BE2C (cell line): ENCODE results near the gene TMEM80.

ENCODE experiments used
- DNase-seq: peaks from one replicate; pipeline ENCODE4 v3.0.0-alpha.2; 2020
- H3K27me3 ChIP-seq: fragments of 250-450 bp; sonication (Bioruptor Pico); 2 replicates; pipeline ENCODE4 v1.5.1; 2020; ENCODE audit warnings: mild to moderate bottlenecking
- H3K36me3 ChIP-seq: fragments of 250-450 bp; sonication (Bioruptor Pico); 2 replicates; pipeline ENCODE4 v1.5.1; 2020; ENCODE audit warnings: mild to moderate bottlenecking
- H3K4me1 ChIP-seq: fragments of 250-450 bp; sonication (Bioruptor Pico); 2 replicates; pipeline ENCODE4 v1.5.1; 2020
- H3K4me3 ChIP-seq: 2 replicates; pipeline ENCODE4 v1.5.1; 2011; ENCODE audit warnings: low read depth, low read length
- H3K9me3 ChIP-seq: fragments of 250-450 bp; sonication (Bioruptor Pico); 2 replicates; pipeline ENCODE4 v1.5.1; 2020
- CTCF ChIP-seq: IDR thresholded peaks from 2 replicates; pipeline ENCODE4 v1.5.1; 2012; ENCODE audit warnings: mild to moderate bottlenecking, low read depth, low read length

The TMEM80 gene

GRCh38 chr11:721247-721740 lies 25.7 kb downstream of the TMEM80 start:
- TF ChIP-seq CTCF = no peak
- H3K4me3 ChIP-seq = no peak overlapping the region

GRCh38 chr11:721741-722345 lies 26.2 kb downstream of the TMEM80 start:
- Histone ChIP-seq H3K27me3 (peaks cover 52% of the 10 kb centered on the region), H3K4me3 (no peak overlapping the region), H3K9me3 (no peaks in the 10 kb centered on the region), H3K4me1 (no peaks in the 10 kb centered on the region), H3K36me3 (no peaks in the 10 kb centered on the region)
- DNase-seq = no peak
- TF ChIP-seq CTCF = no peak

More at GRCh38 chr11:721247-721740, 25.7 kb downstream of the TMEM80 start:
- H3K36me3 ChIP-seq = no peaks in the 10 kb centered on the region
- H3K9me3 ChIP-seq = no peaks in the 10 kb centered on the region
- H3K27me3 ChIP-seq = peaks cover 48% of the 10 kb centered on the region
- DNase-seq = no peak
- H3K4me1 ChIP-seq = no peaks in the 10 kb centered on the region

GRCh38 chr11:722346-722811 lies 26.8 kb downstream of the TMEM80 start:
- no peak for DNase-seq
- Histone ChIP-seq H3K36me3 (no peaks in the 10 kb centered on the region), H3K4me1 (no peaks in the 10 kb centered on the region), H3K27me3 (peaks cover 52% of the 10 kb centered on the region), H3K9me3 (no peaks in the 10 kb centered on the region), H3K4me3 (no peak overlapping the region)
- TF ChIP-seq CTCF = no peak

DNA sequence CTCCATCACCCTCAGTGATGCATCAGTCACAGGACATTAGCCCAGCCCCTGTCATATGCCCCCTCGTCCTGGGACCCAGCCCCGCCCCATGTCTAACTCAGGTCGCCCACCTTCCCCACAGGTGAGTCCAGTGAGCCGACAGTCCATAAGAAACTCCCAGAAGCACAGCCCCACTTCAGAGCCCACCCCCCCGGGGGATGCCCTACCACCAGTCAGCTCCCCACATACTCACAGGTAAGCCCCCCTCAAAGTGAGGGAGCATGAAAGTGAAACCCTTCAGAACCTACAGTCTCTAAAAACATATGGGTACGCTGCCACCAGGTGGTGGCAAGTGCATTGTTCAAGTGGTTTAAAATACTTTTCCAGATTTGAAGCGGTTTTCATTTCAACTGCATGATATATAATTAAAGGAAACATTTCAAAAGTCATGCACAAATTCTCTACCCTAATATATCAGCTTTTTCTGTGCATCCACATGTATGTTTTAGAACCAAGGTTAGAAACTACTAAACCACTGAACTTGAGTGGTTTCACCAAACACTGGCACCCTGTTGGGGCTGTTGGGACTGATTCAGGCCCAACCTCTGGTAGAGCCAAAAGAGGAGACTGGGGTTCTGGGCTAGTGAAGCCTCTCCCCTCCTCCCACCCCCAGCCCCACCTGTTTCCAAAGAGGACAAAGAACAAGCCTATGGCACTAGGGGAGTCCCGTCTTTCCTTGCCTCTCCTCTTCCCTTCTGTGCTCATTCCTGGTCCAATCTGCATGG lies 27.7 kb downstream of the TMEM80 start:
- H3K27me3 ChIP-seq = peaks cover 52% of the 10 kb centered on the region
- H3K9me3 ChIP-seq = no peaks in the 10 kb centered on the region
- DNase-seq = peak; percentile 43
- no peak overlapping the region for H3K4me3 ChIP-seq
- peak; percentile 55 for TF ChIP-seq CTCF
- H3K36me3 ChIP-seq = no peaks in the 10 kb centered on the region
- H3K4me1 ChIP-seq = no peaks in the 10 kb centered on the region

GRCh38 chr11:724049-724777 lies 28.6 kb downstream of the TMEM80 start:
- Histone ChIP-seq H3K36me3 (no peaks in the 10 kb centered on the region), H3K27me3 (peaks cover 49% of the 10 kb centered on the region), H3K9me3 (no peaks in the 10 kb centered on the region), H3K4me1 (no peaks in the 10 kb centered on the region), H3K4me3 (no peak overlapping the region)
- TF ChIP-seq CTCF = no peak
- DNase-seq = peak; percentile 8
